Measurements from ENCODE around the gene NCOA7.

The NCOA7 gene

GRCh38 chr6:125766641-125767040 is 24.1 kb upstream of the NCOA7 start (continued):
- TF ChIP-seq CREB5 (CRISPR knock-in tag; IDR thresholded peaks at IDR 0.05; ENCODE audit: low read depth) = no peak
- TF ChIP-seq OSR1 (CRISPR knock-in tag; IDR thresholded peaks at IDR 0.05) = no peak
- no peak for TF ChIP-seq ZFP3 (CRISPR knock-in tag; IDR thresholded peaks at IDR 0.05)

GRCh38 chr6:125769147-125769783 is 21.5 kb upstream of the NCOA7 start:
- no peak for TF ChIP-seq CSRNP3 (CRISPR knock-in tag; IDR thresholded peaks at IDR 0.05)
- no peak for TF ChIP-seq PATZ1 (CRISPR knock-in tag; IDR thresholded peaks at IDR 0.05; ENCODE audit: borderline replicate concordance)
- TF ChIP-seq OSR1 (CRISPR knock-in tag; IDR thresholded peaks at IDR 0.05) = no peak
- no peak for TF ChIP-seq ZNF565 (CRISPR knock-in tag; conservative IDR thresholded peaks at IDR 0.05; ENCODE audit: low read depth)
- TF ChIP-seq ISL1 (CRISPR knock-in tag; IDR thresholded peaks at IDR 0.05) = no peak
- no peak for TF ChIP-seq CREB5 (CRISPR knock-in tag; IDR thresholded peaks at IDR 0.05; ENCODE audit: low read depth)
- no peak for TF ChIP-seq TSHZ2 (CRISPR knock-in tag; IDR thresholded peaks at IDR 0.05)
- no peak for TF ChIP-seq ARNTL (CRISPR knock-in tag; IDR thresholded peaks at IDR 0.05; ENCODE audit: borderline replicate concordance, low read depth)
- no peak for TF ChIP-seq GLIS3 (CRISPR knock-in tag; IDR thresholded peaks at IDR 0.05)
- no peak for TF ChIP-seq CSDC2 (CRISPR knock-in tag; IDR thresholded peaks at IDR 0.05)
- no peak for TF ChIP-seq RARB (CRISPR knock-in tag; IDR thresholded peaks at IDR 0.05)
- no peak for TF ChIP-seq TCF4 (CRISPR knock-in tag; IDR thresholded peaks at IDR 0.05; ENCODE audit: borderline replicate concordance)
- TF ChIP-seq PPARA (CRISPR knock-in tag; IDR thresholded peaks at IDR 0.05; ENCODE audit: borderline replicate concordance) = no peak
- TF ChIP-seq ZNF8 (CRISPR knock-in tag; IDR thresholded peaks at IDR 0.05) = no peak
- no peak for TF ChIP-seq ESRRG (CRISPR knock-in tag; IDR thresholded peaks at IDR 0.05)
- no peak for TF ChIP-seq ZFP30 (CRISPR knock-in tag; IDR thresholded peaks at IDR 0.05)
- no peak for TF ChIP-seq ZC3H10 (CRISPR knock-in tag; IDR thresholded peaks at IDR 0.05)
- no peak for TF ChIP-seq SNAI2 (CRISPR knock-in tag; IDR thresholded peaks at IDR 0.05)
- no peak for TF ChIP-seq POU6F1 (CRISPR knock-in tag; IDR thresholded peaks at IDR 0.05; ENCODE audit: borderline replicate concordance, low read depth)
- no peak; the same call in 2 of the 3 replicates for ATAC-seq
